PFSK-1 (cell line): ENCODE data around the gene TRAPPC2B.

Source experiments
- POLR2AphosphoS5 ChIP-seq: IDR thresholded peaks from 2 replicates; pipeline ENCODE4 v1.6.1; 2012; ENCODE audit warnings: low read depth, mild to moderate bottlenecking, control low read depth, low read length, moderate library complexity
- REST ChIP-seq, 2 experiments: IDR thresholded peaks; 2 replicates each; pipeline versions ENCODE4 v1.6.1 to v1.8.0; 2011 to 2012; ENCODE audit warnings: low read depth in 2 of 2, low read length in 2 of 2, control low read depth in 1 of 2, inconsistent platforms in 1 of 2, mild to moderate bottlenecking in 1 of 2, moderate library complexity in 1 of 2; ENCODE audit not compliant: insufficient read depth in 1 of 2
- SIN3A ChIP-seq: IDR thresholded peaks from 2 replicates; pipeline ENCODE4 v1.6.1; 2012; ENCODE audit warnings: mild to moderate bottlenecking, low read length, moderate library complexity, borderline replicate concordance; ENCODE audit not compliant: insufficient read depth
- TAF1 ChIP-seq: IDR thresholded peaks from 2 replicates; pipeline ENCODE4 v1.6.1; 2012; ENCODE audit warnings: low read length, control low read depth, borderline replicate concordance; ENCODE audit not compliant: insufficient read depth

- TF ChIP-seq POLR2AphosphoS5: no peak
- no peak for TF ChIP-seq TAF1
- TF ChIP-seq REST (IDR thresholded peaks at IDR 0.05; ENCODE audit: insufficient read depth in 1 of 2, low read depth in 2 of 2, low read length in 2 of 2): no peak
- no peak for TF ChIP-seq SIN3A
Measured at GRCh38 chr19:57377498-57378146, 14.3 kb downstream of the TRAPPC2B start.
